H9 (cell line): ENCODE measurements around the gene GPR157. TPM values are rescaled to one million over a fixed set of nuclear protein-coding genes. Genes with fewer than 3 reads are reported as not detected.

ENCODE experiments used
- DNase-seq: peaks from one replicate; pipeline ENCODE4 v3.0.0-alpha.2; 2017
- H2AFZ ChIP-seq: one replicate; pipeline ENCODE4 v1.6.1; 2013; ENCODE audit warnings: mild to moderate bottlenecking, low read length, control low read depth, moderate library complexity
- H2AK5ac ChIP-seq: 2 replicates; pipeline ENCODE4 v1.6.1; 2013; ENCODE audit warnings: low read length, control low read depth, mixed read lengths; ENCODE audit not compliant: insufficient read length
- H2BK120ac ChIP-seq: one replicate; pipeline ENCODE4 v1.6.1; 2013; ENCODE audit warnings: low read depth, mild to moderate bottlenecking, low read length, control low read depth, inconsistent platforms; ENCODE audit not compliant: poor library complexity, severe bottlenecking
- H2BK12ac ChIP-seq: 2 replicates; pipeline ENCODE4 v1.6.1; 2013; ENCODE audit warnings: low read length, control low read depth, mixed read lengths, low read depth; ENCODE audit not compliant: insufficient read length
- H2BK15ac ChIP-seq: 2 replicates; pipeline ENCODE4 v1.6.1; 2013; ENCODE audit warnings: low read depth, low read length, control low read depth
- H2BK20ac ChIP-seq: one replicate; pipeline ENCODE4 v1.6.1; 2013; ENCODE audit warnings: low read depth, mild to moderate bottlenecking, low read length, control low read depth, inconsistent platforms; ENCODE audit not compliant: poor library complexity, severe bottlenecking
- H2BK5ac ChIP-seq: 2 replicates; pipeline ENCODE4 v1.6.1; 2013; ENCODE audit warnings: low read length, control low read depth, mixed read lengths; ENCODE audit not compliant: insufficient read length
- H3K14ac ChIP-seq: 2 replicates; pipeline ENCODE4 v1.6.1; 2013; ENCODE audit warnings: low read length, control low read depth; ENCODE audit not compliant: insufficient read depth
- H3K18ac ChIP-seq: 2 replicates; pipeline ENCODE4 v1.6.1; 2013; ENCODE audit warnings: low read depth, mild to moderate bottlenecking, mixed read lengths, low read length, control low read depth; ENCODE audit not compliant: insufficient read length
- H3K23ac ChIP-seq: 2 replicates; pipeline ENCODE4 v1.6.1; 2013; ENCODE audit warnings: low read length, control low read depth, mixed read lengths, low read depth; ENCODE audit not compliant: insufficient read length
- H3K23me2 ChIP-seq: 2 replicates; pipeline ENCODE4 v1.6.1; 2013; ENCODE audit warnings: low read depth, mild to moderate bottlenecking, mixed read lengths, low read length, control low read depth; ENCODE audit not compliant: insufficient read length, poor library complexity, severe bottlenecking
- H3K27ac ChIP-seq: 2 replicates; pipeline ENCODE4 v1.5.1; 2013; ENCODE audit warnings: low read length, control low read depth, mixed read lengths, low read depth; ENCODE audit not compliant: insufficient read length
- H3K27me3 ChIP-seq: 2 replicates; pipeline ENCODE4 v1.6.1; 2013; ENCODE audit warnings: low read length, control low read depth, inconsistent platforms; ENCODE audit not compliant: insufficient read depth
- H3K4ac ChIP-seq: 2 replicates; pipeline ENCODE4 v1.6.1; 2013; ENCODE audit warnings: low read depth, mild to moderate bottlenecking, control low read depth, inconsistent platforms, low read length, moderate library complexity
- H3K4me1 ChIP-seq: 2 replicates; pipeline ENCODE4 v1.6.1; 2013; ENCODE audit warnings: low read length, control low read depth, inconsistent platforms; ENCODE audit not compliant: insufficient read depth
- H3K4me2 ChIP-seq: 2 replicates; pipeline ENCODE4 v1.6.1; 2013; ENCODE audit warnings: low read length, control low read depth, mixed read lengths; ENCODE audit not compliant: insufficient read length, insufficient read depth
- H3K56ac ChIP-seq: 2 replicates; pipeline ENCODE4 v1.6.1; 2013; ENCODE audit warnings: low read depth, mild to moderate bottlenecking, mixed read lengths, low read length, control low read depth; ENCODE audit not compliant: insufficient read length
- H3K79me1 ChIP-seq: 2 replicates; pipeline ENCODE4 v1.6.1; 2013; ENCODE audit warnings: low read depth, mild to moderate bottlenecking, moderate library complexity, low read length, control low read depth, inconsistent platforms; ENCODE audit not compliant: insufficient read depth, poor library complexity, severe bottlenecking
- H3K79me2 ChIP-seq: 2 replicates; pipeline ENCODE4 v1.6.1; 2013; ENCODE audit warnings: low read length, control low read depth, inconsistent platforms; ENCODE audit not compliant: insufficient read depth
- H3K9ac ChIP-seq: 2 replicates; pipeline ENCODE4 v1.6.1; 2013; ENCODE audit warnings: low read length, control low read depth, mixed read lengths; ENCODE audit not compliant: insufficient read length; ENCODE audit errors: extremely low read depth
- H3K9me3 ChIP-seq: one replicate; pipeline ENCODE4 v1.6.1; 2013; ENCODE audit warnings: low read depth, low read length, inconsistent platforms; ENCODE audit not compliant: control insufficient read depth
- H3T11ph ChIP-seq: one replicate; pipeline ENCODE4 v1.6.1; 2013; ENCODE audit warnings: mild to moderate bottlenecking, low read length, control low read depth, inconsistent platforms
- H4K20me1 ChIP-seq: one replicate; pipeline ENCODE4 v1.6.1; 2013; ENCODE audit not compliant: control insufficient read depth, insufficient read length, insufficient read depth
- H4K5ac ChIP-seq: 2 replicates; pipeline ENCODE4 v1.6.1; 2013; ENCODE audit warnings: low read depth, mild to moderate bottlenecking, mixed read lengths, low read length, control low read depth; ENCODE audit not compliant: insufficient read length
- H4K8ac ChIP-seq: replicated peaks from 2 replicates; pipeline ENCODE4 v1.6.1; 2013; ENCODE audit warnings: low read length, control low read depth, mixed read lengths, low read depth; ENCODE audit not compliant: insufficient read length
- H4K91ac ChIP-seq: 2 replicates; pipeline ENCODE4 v1.6.1; 2013; ENCODE audit warnings: low read depth, mild to moderate bottlenecking, moderate library complexity, mixed read lengths, low read length, control low read depth; ENCODE audit not compliant: insufficient read length
- H3K27ac Mint-ChIP-seq, 3 experiments: 2 replicates in 2 of 3; 3 replicates in 1 of 3; pipeline ENCODE4 v1.8.0; 2020 to 2021; ENCODE audit warnings: mixed read lengths in 3 of 3, mild to moderate bottlenecking in 1 of 3, moderate library complexity in 1 of 3
- H3K27me3 Mint-ChIP-seq: 2 replicates; pipeline ENCODE4 v1.8.0; 2021; ENCODE audit warnings: low read depth, mild to moderate bottlenecking, moderate library complexity, mixed read lengths
- H3K36me3 Mint-ChIP-seq, 3 experiments: 2 replicates in 2 of 3; 3 replicates in 1 of 3; pipeline ENCODE4 v1.8.0; 2020 to 2021; ENCODE audit warnings: low read depth in 3 of 3, mixed read lengths in 3 of 3; ENCODE audit not compliant: insufficient read depth in 1 of 3
- H3K4me1 Mint-ChIP-seq, 2 experiments: 2 replicates each; pipeline ENCODE4 v1.8.0; 2020; ENCODE audit warnings: mixed read lengths in 2 of 2
- H3K4me3 Mint-ChIP-seq, 2 experiments: 2 replicates in 1 of 2; 3 replicates in 1 of 2; pipeline ENCODE4 v1.8.0; 2020 to 2021; ENCODE audit warnings: mild to moderate bottlenecking in 2 of 2, mixed read lengths in 2 of 2, moderate library complexity in 1 of 2
- H3K9me3 Mint-ChIP-seq, 2 experiments: 2 replicates in 1 of 2; 3 replicates in 1 of 2; pipeline ENCODE4 v1.8.0; 2020; ENCODE audit warnings: mild to moderate bottlenecking in 2 of 2, mixed read lengths in 2 of 2, moderate library complexity in 1 of 2
- WGBS: extraction: QIAGEN DNeasy Blood & Tissue Kit; methylation state at CpG from one replicate; pipeline ENCODE4 v1.1.7; 2013; ENCODE audit warnings: missing lambda C conversion rate, low lambda C conversion rate, mixed read lengths; ENCODE audit not compliant: insufficient read length; ENCODE audit errors: extremely low coverage; 5-methylcytosine and 5-hydroxymethylcytosine counted together
- total RNA-seq: library from RNA; stranded (reverse); gene quantifications from 2 replicates; pipeline ENCODE4 v1.2.1, GENCODE V29; 2021
- TF ChIP-seq, protein P1 (sequence below): fragments of 200-600 bp; sonication (generic); conservative IDR thresholded peaks from 3 replicates; pipeline ENCODE4 v1.8.0; 2021; ENCODE audit warnings: antibody characterized with exemption, mild to moderate bottlenecking

GPR157 gene
- total RNA-seq, 1 experiment from 2014 or later: 3.8 TPM

GRCh38 chr1:9115351-9116205 is 13.3 kb downstream of the GPR157 start:
- H4K91ac ChIP-seq: no peak overlapping the region
- H3K14ac ChIP-seq: no peak overlapping the region
- H3K79me2 ChIP-seq: no peaks in the 10 kb centered on the region
- H3K56ac ChIP-seq: no peak overlapping the region
- no peak overlapping the region for H2AK5ac ChIP-seq
- no peak overlapping the region for H2BK5ac ChIP-seq
- no peaks in the 10 kb centered on the region for H3K4me1 ChIP-seq
- no peaks in the 10 kb centered on the region for H3K23me2 ChIP-seq
- no CpG with 5 or more reads among the region's 5 CpGs for WGBS
- H3K23ac ChIP-seq: no peak overlapping the region
- H4K8ac ChIP-seq: no peak overlapping the region
- H2BK20ac ChIP-seq: no peak overlapping the region
- peaks cover 0 to 8% of the 10 kb centered on the region in 2 experiments; a peak in 2 of 4 replicates for H3K4me1 Mint-ChIP-seq
- H2BK120ac ChIP-seq: no peak overlapping the region
- TF ChIP-seq, protein P1, sequence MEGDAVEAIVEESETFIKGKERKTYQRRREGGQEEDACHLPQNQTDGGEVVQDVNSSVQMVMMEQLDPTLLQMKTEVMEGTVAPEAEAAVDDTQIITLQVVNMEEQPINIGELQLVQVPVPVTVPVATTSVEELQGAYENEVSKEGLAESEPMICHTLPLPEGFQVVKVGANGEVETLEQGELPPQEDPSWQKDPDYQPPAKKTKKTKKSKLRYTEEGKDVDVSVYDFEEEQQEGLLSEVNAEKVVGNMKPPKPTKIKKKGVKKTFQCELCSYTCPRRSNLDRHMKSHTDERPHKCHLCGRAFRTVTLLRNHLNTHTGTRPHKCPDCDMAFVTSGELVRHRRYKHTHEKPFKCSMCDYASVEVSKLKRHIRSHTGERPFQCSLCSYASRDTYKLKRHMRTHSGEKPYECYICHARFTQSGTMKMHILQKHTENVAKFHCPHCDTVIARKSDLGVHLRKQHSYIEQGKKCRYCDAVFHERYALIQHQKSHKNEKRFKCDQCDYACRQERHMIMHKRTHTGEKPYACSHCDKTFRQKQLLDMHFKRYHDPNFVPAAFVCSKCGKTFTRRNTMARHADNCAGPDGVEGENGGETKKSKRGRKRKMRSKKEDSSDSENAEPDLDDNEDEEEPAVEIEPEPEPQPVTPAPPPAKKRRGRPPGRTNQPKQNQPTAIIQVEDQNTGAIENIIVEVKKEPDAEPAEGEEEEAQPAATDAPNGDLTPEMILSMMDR: no peak
- H4K20me1 ChIP-seq: no peaks in the 10 kb centered on the region
- no peak overlapping the region for H4K5ac ChIP-seq
- no peak overlapping the region for H3K9ac ChIP-seq
- H3K27ac ChIP-seq: no peak overlapping the region
- H3K9me3 Mint-ChIP-seq: no peaks in the 10 kb centered on the region
- H3K27me3 Mint-ChIP-seq: no peaks in the 10 kb centered on the region
- H3K27me3 ChIP-seq: no peaks in the 10 kb centered on the region
- no peak overlapping the region for H3K4me3 Mint-ChIP-seq
- no peak overlapping the region for H3K4ac ChIP-seq
- H3K27ac Mint-ChIP-seq: no peak overlapping the region; a peak in 1 of 7 replicates
- no peaks in the 10 kb centered on the region for H3K36me3 Mint-ChIP-seq
- no peak for DNase-seq
- H3K18ac ChIP-seq: no peak overlapping the region
- no peak overlapping the region for H2AFZ ChIP-seq
- no peak overlapping the region for H3T11ph ChIP-seq
- no peaks in the 10 kb centered on the region for H3K79me1 ChIP-seq
- no peak overlapping the region for H2BK12ac ChIP-seq
- no peak overlapping the region for H2BK15ac ChIP-seq
- no peaks in the 10 kb centered on the region for H3K9me3 ChIP-seq
- no peak overlapping the region for H3K4me2 ChIP-seq
